ENCODE results near the gene KSR2. TPM values are rescaled to one million over a fixed set of nuclear protein-coding genes. Genes with fewer than 3 reads are reported as not detected.
A peak's percentile ranks its signal among the peaks of the same experiment; 100 is the strongest.

KSR2 gene
- total and polyA plus RNA-seq, 7 donors: under 0.01 to 1.1 (median 0.41) TPM

DNA sequence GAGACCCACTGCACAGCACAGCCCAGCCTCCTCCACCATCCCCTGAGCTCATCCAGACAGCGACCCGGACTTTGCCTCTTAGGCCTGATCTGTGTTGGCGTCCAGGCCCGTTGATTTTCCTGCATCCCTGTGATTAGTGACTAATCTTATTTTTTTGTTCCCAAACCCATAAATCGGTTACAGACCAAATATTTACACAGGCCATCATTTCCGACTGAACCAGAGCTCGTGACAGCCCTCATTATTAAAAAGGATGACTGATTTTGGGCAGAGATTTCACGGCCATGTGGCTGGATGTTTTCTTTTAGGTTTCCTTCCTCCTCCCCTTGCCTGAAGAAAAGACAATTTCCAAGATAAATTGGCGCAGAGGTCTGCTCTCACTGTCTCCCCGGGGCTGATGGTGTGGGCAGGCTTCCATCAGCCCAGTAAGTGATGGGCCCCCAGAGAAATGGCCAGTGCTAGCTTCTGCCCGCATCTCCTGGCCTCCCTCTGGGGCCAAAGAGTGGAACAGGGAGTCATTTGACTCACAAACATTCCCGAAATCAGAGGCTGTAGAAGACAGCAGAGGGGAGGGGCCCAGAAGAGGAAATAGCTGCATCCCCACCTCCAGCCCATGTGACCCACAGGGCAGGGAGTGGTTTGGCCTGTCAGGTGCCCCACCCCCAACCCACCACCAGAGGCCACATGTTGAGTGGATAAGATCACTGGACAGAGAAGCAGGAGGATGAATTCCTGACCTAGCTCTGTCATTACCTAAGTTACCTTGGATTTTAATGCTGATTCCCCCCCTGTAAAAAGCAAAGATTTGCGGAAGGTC is 283.5 kb downstream of the KSR2 start:
- no peak for TF ChIP-seq POLR2A (IDR thresholded peaks at IDR 0.05)
- TF ChIP-seq EP300 (IDR thresholded peaks at IDR 0.05): no peak
- TF ChIP-seq, protein P1, sequence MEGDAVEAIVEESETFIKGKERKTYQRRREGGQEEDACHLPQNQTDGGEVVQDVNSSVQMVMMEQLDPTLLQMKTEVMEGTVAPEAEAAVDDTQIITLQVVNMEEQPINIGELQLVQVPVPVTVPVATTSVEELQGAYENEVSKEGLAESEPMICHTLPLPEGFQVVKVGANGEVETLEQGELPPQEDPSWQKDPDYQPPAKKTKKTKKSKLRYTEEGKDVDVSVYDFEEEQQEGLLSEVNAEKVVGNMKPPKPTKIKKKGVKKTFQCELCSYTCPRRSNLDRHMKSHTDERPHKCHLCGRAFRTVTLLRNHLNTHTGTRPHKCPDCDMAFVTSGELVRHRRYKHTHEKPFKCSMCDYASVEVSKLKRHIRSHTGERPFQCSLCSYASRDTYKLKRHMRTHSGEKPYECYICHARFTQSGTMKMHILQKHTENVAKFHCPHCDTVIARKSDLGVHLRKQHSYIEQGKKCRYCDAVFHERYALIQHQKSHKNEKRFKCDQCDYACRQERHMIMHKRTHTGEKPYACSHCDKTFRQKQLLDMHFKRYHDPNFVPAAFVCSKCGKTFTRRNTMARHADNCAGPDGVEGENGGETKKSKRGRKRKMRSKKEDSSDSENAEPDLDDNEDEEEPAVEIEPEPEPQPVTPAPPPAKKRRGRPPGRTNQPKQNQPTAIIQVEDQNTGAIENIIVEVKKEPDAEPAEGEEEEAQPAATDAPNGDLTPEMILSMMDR (IDR thresholded peaks at IDR 0.05): no peak
- no peak for TF ChIP-seq POLR2AphosphoS5 (IDR thresholded peaks at IDR 0.05)
- intact Hi-C loops (cut with DNase I): no loop called here
- Histone ChIP-seq H3K4me3 (no peak overlapping the region), H3K36me3 (no peaks in the 10 kb centered on the region), H3K4me1 (no peaks in the 10 kb centered on the region), H3K27ac (peak overlapping the region in 1 of 4 donors; percentile 55), H3K9me3 (no peaks in the 10 kb centered on the region), H3K27me3 (peaks cover 0 to 4% (median 0%) of the 10 kb centered on the region in 3 donors)
- peak; percentile 80 for DNase-seq
- WGBS, 2 donors: 12 to 20% methylated on average over 13 of the region's 13 CpGs

DNA sequence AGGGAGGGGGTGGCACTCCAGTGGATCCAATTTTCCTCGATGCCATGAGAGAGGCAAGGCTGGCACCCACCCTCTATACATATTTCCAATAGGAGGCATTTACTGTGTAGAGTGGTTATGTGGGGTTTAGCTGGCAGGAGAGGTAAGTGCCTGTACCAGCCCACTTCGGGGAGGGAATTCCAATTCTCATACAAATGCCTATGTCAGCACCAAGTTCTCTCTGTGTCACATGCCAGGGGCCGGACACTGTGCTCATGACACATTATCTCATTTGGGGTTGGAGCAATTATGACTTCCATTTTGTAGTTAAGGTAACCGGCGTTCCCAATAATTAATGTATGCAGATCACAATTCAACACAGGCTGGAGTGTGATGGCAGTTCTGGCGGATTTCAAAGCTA is 284.3 kb downstream of the KSR2 start:
- Histone ChIP-seq H3K4me3 (no peak overlapping the region), H3K36me3 (no peaks in the 10 kb centered on the region), H3K4me1 (no peaks in the 10 kb centered on the region), H3K27me3 (peaks cover 0 to 4% (median 0%) of the 10 kb centered on the region in 3 donors), H3K9me3 (no peaks in the 10 kb centered on the region), H3K27ac (peak overlapping the region in 1 of 4 donors; percentile 42)
- TF ChIP-seq POLR2A (IDR thresholded peaks at IDR 0.05) (no peak), POLR2AphosphoS5 (IDR thresholded peaks at IDR 0.05) (no peak), EP300 (IDR thresholded peaks at IDR 0.05) (no peak)
- TF ChIP-seq, protein P1 (IDR thresholded peaks at IDR 0.05): no peak
- no peak for DNase-seq
- WGBS, 2 donors: 91 to 92% methylated on average over 6 of the region's 6 CpGs
- intact Hi-C loops (cut with DNase I): no loop called here

DNA sequence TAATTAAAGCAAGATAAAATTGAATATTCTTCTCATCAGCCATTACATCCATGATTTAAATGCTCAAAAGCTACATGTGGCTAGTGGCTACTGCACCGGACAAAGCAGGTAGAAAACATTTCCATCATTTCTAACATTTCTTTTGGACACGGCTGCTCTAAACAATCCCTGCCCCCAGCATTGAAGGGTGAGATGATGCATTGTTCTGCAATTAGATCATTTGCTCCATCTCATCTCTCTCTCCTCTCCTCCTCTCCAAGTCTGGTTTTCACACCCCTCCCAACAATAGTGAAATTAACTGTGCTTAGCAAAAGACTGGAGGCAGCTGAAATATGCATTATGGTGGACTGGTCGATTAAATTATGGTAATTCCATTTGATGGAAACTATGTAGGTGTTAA is 288.5 kb downstream of the KSR2 start:
- intact Hi-C loops (cut with DNase I): no loop called here
- H3K4me1 ChIP-seq: no peaks in the 10 kb centered on the region
- no peak overlapping the region for H3K4me3 ChIP-seq
- peaks cover 0 to 4% (median 0%) of the 10 kb centered on the region in 3 donors for H3K27me3 ChIP-seq
- no peaks in the 10 kb centered on the region for H3K36me3 ChIP-seq
- DNase-seq: no peak
- WGBS, 2 donors: 72 to 86% methylated on average over 3 of the region's 3 CpGs
- TF ChIP-seq POLR2A (IDR thresholded peaks at IDR 0.05): no peak
- no peak for TF ChIP-seq POLR2AphosphoS5 (IDR thresholded peaks at IDR 0.05)
- H3K9me3 ChIP-seq: no peaks in the 10 kb centered on the region
- H3K27ac ChIP-seq: no peak overlapping the region

DNA sequence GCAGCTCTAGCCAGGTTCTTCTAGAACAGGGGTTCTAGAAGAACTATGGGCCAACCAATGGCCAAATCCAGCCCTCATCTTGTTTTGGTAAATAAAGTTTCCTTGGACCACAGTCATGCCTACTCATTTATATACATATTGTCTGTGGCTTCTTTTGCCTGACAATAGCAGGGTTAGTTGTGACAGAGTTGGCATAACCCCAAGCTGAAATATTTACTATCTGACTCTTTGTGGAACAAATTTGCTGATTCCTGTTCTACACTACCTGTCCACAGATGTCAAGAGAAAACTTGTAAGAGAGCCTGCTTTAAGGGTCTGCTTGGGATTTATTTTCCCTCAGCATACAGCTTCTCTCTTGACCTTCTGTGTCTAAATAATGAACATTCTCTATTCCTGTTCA is 289.0 kb downstream of the KSR2 start:
- Histone ChIP-seq H3K4me3 (no peak overlapping the region), H3K36me3 (no peaks in the 10 kb centered on the region), H3K27ac (no peak overlapping the region), H3K4me1 (no peaks in the 10 kb centered on the region), H3K27me3 (peaks cover 0 to 4% (median 0%) of the 10 kb centered on the region in 3 donors), H3K9me3 (no peaks in the 10 kb centered on the region)
- TF ChIP-seq POLR2AphosphoS5 (IDR thresholded peaks at IDR 0.05) (no peak), POLR2A (IDR thresholded peaks at IDR 0.05) (no peak), EP300 (IDR thresholded peaks at IDR 0.05) (no peak)
- TF ChIP-seq, protein P1 (IDR thresholded peaks at IDR 0.05): no peak
- intact Hi-C loops (cut with DNase I): no loop called here
- no peak for DNase-seq

DNA sequence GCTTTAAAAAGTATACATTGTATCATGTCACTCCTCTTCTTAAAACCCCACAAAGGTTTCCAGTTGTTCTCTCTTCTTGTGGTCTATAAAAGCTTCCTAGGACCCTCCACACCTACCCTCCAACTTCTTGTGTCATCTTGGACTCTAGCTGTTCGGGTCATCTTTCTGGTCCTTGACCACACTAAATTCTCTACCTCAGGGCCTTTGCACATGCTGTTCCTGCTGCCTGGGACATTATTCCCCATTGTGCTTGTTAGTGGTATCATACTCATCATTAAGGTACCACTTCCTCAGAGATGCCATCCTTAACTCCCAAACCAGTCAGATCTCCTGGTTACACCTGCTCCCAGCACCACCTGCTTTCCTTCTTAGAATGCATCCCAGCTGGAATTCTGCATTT is 294.0 kb downstream of the KSR2 start:
- no peak overlapping the region for H3K27ac ChIP-seq
- WGBS, 2 donors: 89% methylated on average over 1 of the region's 1 CpG

More for the DNA sequence above, 294.0 kb downstream of the KSR2 start:
- TF ChIP-seq POLR2AphosphoS5 (IDR thresholded peaks at IDR 0.05) (no peak), POLR2A (IDR thresholded peaks at IDR 0.05) (no peak), EP300 (IDR thresholded peaks at IDR 0.05) (no peak)
- TF ChIP-seq, protein P1 (IDR thresholded peaks at IDR 0.05): no peak
- no peak overlapping the region for H3K4me3 ChIP-seq
- H3K9me3 ChIP-seq: no peaks in the 10 kb centered on the region
- intact Hi-C loops (cut with DNase I): no loop called here
- H3K4me1 ChIP-seq: no peaks in the 10 kb centered on the region
- H3K27me3 ChIP-seq: no peaks in the 10 kb centered on the region
- H3K36me3 ChIP-seq: no peaks in the 10 kb centered on the region
- no peak for DNase-seq
